ENCODE measurements around the gene ZNF281. TPM values are rescaled to one million over a fixed set of nuclear protein-coding genes. Genes with fewer than 3 reads are reported as not detected.
A peak's percentile ranks its signal among the peaks of the same experiment; 100 is the strongest.

The ZNF281 gene
- total RNA-seq, 6 experiments from 2014 or later = 37.2 to 50.7 (median 43.9) TPM

DNA sequence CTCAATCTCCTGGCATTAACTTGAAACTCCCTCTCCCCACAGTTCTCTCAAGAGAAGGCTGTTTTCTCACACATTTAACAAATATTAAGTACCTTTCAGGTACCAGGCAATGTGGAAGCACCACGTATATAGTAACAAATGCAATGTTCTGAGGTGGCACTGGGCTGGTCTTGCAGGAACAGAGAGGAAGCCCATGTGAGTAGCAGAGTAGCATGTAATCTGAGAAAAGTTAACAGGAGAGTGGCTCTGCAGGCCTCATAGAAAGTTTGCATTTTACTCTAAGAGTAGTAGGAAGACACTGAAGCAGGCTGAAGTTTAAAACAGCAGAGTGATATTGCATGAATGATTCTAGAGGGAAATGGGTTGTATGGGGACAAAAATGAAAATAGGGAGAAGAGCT is 21.0 kb downstream of the ZNF281 start:
- DNase-seq = no peak
- Mint-ChIP-seq H3K9me3 (no peaks in the 10 kb centered on the region), H3K27me3 (ENCODE audit: insufficient read depth) (no peaks in the 10 kb centered on the region), H3K27ac (no peak overlapping the region), H3K4me3 (no peak overlapping the region), H3K4me1 (ENCODE audit: low read depth) (peaks cover 48% of the 10 kb centered on the region), H3K36me3 (ENCODE audit: low read depth) (peaks cover 7% of the 10 kb centered on the region; the same call in 1 of the 2 replicates)
- TF ChIP-seq, protein P1, sequence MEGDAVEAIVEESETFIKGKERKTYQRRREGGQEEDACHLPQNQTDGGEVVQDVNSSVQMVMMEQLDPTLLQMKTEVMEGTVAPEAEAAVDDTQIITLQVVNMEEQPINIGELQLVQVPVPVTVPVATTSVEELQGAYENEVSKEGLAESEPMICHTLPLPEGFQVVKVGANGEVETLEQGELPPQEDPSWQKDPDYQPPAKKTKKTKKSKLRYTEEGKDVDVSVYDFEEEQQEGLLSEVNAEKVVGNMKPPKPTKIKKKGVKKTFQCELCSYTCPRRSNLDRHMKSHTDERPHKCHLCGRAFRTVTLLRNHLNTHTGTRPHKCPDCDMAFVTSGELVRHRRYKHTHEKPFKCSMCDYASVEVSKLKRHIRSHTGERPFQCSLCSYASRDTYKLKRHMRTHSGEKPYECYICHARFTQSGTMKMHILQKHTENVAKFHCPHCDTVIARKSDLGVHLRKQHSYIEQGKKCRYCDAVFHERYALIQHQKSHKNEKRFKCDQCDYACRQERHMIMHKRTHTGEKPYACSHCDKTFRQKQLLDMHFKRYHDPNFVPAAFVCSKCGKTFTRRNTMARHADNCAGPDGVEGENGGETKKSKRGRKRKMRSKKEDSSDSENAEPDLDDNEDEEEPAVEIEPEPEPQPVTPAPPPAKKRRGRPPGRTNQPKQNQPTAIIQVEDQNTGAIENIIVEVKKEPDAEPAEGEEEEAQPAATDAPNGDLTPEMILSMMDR (IDR thresholded peaks at IDR 0.05) = no peak

DNA sequence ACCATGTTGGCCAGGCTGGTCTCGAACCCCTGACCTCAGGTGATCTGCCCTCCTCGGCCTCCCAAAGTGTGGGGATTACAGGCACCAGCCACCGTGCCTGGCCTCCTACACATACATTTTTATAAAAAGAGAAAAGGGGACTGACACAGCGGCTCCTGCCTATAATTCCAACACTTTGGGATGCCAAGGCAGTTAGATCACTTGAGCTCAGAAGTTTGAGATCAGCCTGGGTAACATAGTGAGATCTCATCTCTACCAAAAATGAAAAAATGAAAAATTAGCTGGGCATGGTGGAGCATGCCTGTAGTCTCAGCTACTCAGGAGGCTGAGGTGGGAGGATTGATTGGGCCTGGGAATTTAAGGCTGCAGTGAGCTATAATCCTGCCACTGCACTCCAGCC is 23.4 kb downstream of the ZNF281 start:
- TF ChIP-seq, protein P1 (IDR thresholded peaks at IDR 0.05) = no peak
- no peak overlapping the region; the same call in 1 of the 2 replicates for H3K4me3 Mint-ChIP-seq
- no peaks in the 10 kb centered on the region for H3K9me3 Mint-ChIP-seq
- H3K27ac Mint-ChIP-seq = peak overlapping the region; percentile 72
- no peaks in the 10 kb centered on the region for H3K27me3 Mint-ChIP-seq (ENCODE audit: insufficient read depth)
- H3K4me1 Mint-ChIP-seq (ENCODE audit: low read depth) = peaks cover 48% of the 10 kb centered on the region
- H3K36me3 Mint-ChIP-seq (ENCODE audit: low read depth) = peaks cover 12% of the 10 kb centered on the region; the same call in 1 of the 2 replicates
- no peak for DNase-seq

DNA sequence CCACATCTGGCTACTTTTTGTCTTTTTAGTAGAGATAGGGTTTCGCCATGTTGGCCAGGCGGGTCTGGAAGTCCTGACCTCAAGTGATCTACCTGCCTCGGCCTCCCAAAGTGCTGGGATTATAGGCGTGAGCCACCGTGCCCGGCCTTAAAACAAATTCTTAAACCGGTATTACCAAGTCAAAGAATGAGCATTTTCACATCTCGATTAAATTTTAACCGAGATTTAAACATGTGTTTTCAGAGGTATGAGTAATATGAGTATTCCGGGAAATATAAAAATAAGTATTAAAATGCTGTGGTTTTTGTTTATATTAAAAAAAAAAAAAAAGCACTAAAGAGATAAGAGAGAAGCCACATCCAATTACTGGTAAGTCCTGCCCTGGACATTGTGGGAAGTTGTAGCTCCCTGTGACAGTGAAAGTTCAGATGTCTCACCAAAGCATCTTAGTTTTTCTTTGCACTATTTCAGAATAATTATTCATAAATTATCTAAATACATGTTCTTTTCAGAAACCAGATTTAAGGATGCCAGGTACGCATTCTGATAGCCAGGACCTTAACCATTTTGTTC is 24.9 kb downstream of the ZNF281 start:
- H3K36me3 Mint-ChIP-seq (ENCODE audit: low read depth) = peaks cover 14% of the 10 kb centered on the region; the same call in 1 of the 2 replicates
- H3K27ac Mint-ChIP-seq = peak overlapping the region; percentile 72; the same call in 1 of the 2 replicates
- no peak overlapping the region for H3K4me3 Mint-ChIP-seq
- no peaks in the 10 kb centered on the region for H3K27me3 Mint-ChIP-seq (ENCODE audit: insufficient read depth)
- TF ChIP-seq, protein P1 (IDR thresholded peaks at IDR 0.05) = no peak
- H3K4me1 Mint-ChIP-seq (ENCODE audit: low read depth) = peaks cover 63% of the 10 kb centered on the region
- no peak for DNase-seq
- no peaks in the 10 kb centered on the region for H3K9me3 Mint-ChIP-seq

DNA sequence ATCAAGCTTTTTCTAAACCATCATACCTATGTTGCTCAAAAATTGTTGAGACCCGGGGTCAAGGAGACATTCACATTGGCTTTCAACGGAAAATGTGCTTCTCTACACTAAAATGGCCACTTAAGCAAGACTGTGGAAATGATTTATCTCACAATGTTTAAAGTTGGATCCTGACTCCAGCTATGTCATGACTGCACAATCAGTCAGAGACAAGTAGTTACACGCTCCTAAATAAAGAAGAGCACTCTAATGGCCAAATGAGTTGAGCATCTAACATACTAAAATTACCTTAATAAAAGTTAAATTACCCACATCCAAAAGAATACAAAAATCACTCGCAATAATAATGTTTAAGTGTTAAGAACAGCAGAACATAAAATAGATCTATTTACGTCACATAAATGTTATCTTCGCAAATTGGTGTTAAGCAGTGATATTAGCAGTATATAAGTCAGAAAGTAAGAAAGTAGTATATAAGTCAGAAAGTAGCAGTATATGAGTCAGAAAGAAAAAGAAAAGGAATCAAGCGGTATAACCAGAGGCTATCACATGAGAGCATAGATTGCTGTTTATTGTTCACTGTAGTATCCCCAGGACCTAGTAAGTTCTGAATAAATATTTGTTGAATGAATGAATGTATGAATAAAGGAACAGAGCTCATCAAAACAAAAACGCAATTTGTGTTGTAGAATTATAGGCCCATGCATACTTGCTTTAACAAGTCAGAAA is 28.4 kb downstream of the ZNF281 start:
- H3K4me1 Mint-ChIP-seq (ENCODE audit: low read depth) = peaks cover 90% of the 10 kb centered on the region
- no peak for DNase-seq
- no peaks in the 10 kb centered on the region for H3K9me3 Mint-ChIP-seq
- H3K27me3 Mint-ChIP-seq (ENCODE audit: insufficient read depth) = peaks cover 1% of the 10 kb centered on the region; the same call in 1 of the 2 replicates
- H3K27ac Mint-ChIP-seq = 0 out of 2 replicates have a peak overlapping the region, but pooled peaks have one; percentile 12
- TF ChIP-seq, protein P1 (IDR thresholded peaks at IDR 0.05) = no peak
- no peak overlapping the region for H3K4me3 Mint-ChIP-seq
- peaks cover 20% of the 10 kb centered on the region; the same call in 1 of the 2 replicates for H3K36me3 Mint-ChIP-seq (ENCODE audit: low read depth)

DNA sequence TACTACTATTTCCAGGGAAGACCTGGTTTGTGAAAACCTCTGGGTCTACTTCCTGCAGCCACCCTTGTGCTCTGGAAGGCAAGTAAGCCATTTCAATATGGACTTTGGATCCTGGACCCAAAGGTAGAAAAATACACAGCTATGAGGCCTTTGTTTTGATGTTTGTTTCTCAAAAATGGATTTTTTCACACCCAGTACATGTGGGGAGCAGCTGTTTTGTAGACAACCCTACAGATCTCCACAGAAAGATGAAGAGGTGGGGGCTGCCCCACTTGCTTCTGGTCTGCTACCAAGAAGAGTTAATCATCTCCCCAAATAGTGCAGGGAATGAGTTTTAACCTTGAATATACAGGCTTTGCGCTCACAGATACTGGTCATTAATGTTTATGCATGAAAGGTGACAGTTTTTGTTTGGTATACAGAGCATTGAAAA is 29.2 kb downstream of the ZNF281 start:
- H3K4me3 Mint-ChIP-seq = no peak overlapping the region
- H3K4me1 Mint-ChIP-seq (ENCODE audit: low read depth) = peaks cover 90% of the 10 kb centered on the region
- H3K9me3 Mint-ChIP-seq = no peaks in the 10 kb centered on the region
- TF ChIP-seq, protein P1 (IDR thresholded peaks at IDR 0.05) = no peak
- H3K27ac Mint-ChIP-seq = peak overlapping the region; percentile 72
- peaks cover 25% of the 10 kb centered on the region for H3K36me3 Mint-ChIP-seq (ENCODE audit: low read depth)
- DNase-seq = no peak
- peaks cover 1% of the 10 kb centered on the region for H3K27me3 Mint-ChIP-seq (ENCODE audit: insufficient read depth)
